Panc1 (cell line): ENCODE measurements around the gene IFT122. TPM values are rescaled to one million over a fixed set of nuclear protein-coding genes. Genes with fewer than 3 reads are reported as not detected.
"Not testable (repeated sequence)": the region's sequence is repeated elsewhere in the genome, so short reads cannot be mapped to it uniquely, and the experiment has no call there.

Experiments used
- ATAC-seq: fragments of 200-7000 bp; cut with Tn5 transposase; 2 replicates; pipeline ENCODE4 v1.9.1; 2020; ENCODE audit warnings: mild to moderate bottlenecking, moderate library complexity
- Bru-seq: library from RNA; stranded (reverse); fragments of 400-500 nt; gene quantifications from one replicate; lab custom pipeline; 2021; lab: Mats Ljungman, UMichigan
- BruChase-seq, 2 experiments: library from RNA; stranded (reverse); fragments of 400-500 nt; gene quantifications; one replicate each; lab custom pipeline; 2021; lab: Mats Ljungman, UMichigan
- BruUV-seq: library from RNA; stranded (reverse); fragments of 400-500 nt; replicated peaks from 2 replicates; lab custom pipeline; 2021; lab: Mats Ljungman, UMichigan
- CTCF ChIA-PET: fragments of 300-600 bp; sonication (Branson Sonifier 250); formaldehyde crosslinking; loops from one replicate; lab custom pipeline; 2022; ENCODE audit warnings: antibody characterized with exemption; lab: Charles Lee
- POLR2A ChIA-PET: fragments of 300-600 bp; sonication (Branson Sonifier 250); formaldehyde crosslinking; loops from one replicate; lab custom pipeline; 2022; ENCODE audit warnings: antibody characterized with exemption; lab: Charles Lee
- DNase-seq: peaks from one replicate; pipeline ENCODE4 v3.0.0-alpha.2; 2010; ENCODE audit warnings: low read depth, low spot score
- H3K27ac ChIP-seq: 2 replicates; pipeline ENCODE4 v1.5.1; 2011; ENCODE audit warnings: mild to moderate bottlenecking, low read length, inconsistent platforms
- H3K27me3 ChIP-seq: fragments of 200-500 bp; sonication (Bioruptor generic); 2 replicates; pipeline ENCODE4 v1.6.0; 2014; ENCODE audit warnings: low read length, inconsistent platforms; ENCODE audit not compliant: control insufficient read depth, insufficient read depth
- H3K36me3 ChIP-seq: fragments of 200-500 bp; sonication (Bioruptor generic); 2 replicates; pipeline ENCODE4 v1.5.1; 2014; ENCODE audit warnings: inconsistent platforms, mild to moderate bottlenecking, low read length, moderate library complexity; ENCODE audit not compliant: control insufficient read depth, insufficient read depth
- H3K4me1 ChIP-seq: 2 replicates; pipeline ENCODE4 v1.5.1; 2011; ENCODE audit warnings: inconsistent platforms, mild to moderate bottlenecking, low read length, moderate library complexity; ENCODE audit not compliant: control insufficient read depth, insufficient read depth
- H3K4me3 ChIP-seq, 2 experiments: 2 replicates each; pipeline ENCODE4 v1.5.1; 2011 to 2012; ENCODE audit warnings: low read depth in 2 of 2, low read length in 2 of 2, mild to moderate bottlenecking in 2 of 2, inconsistent platforms in 1 of 2, moderate library complexity in 1 of 2
- H3K9me3 ChIP-seq: fragments of 200-500 bp; sonication (Bioruptor generic); 2 replicates; pipeline ENCODE4 v1.5.1; 2014; ENCODE audit warnings: low read depth, mild to moderate bottlenecking, inconsistent platforms, low read length, moderate library complexity; ENCODE audit not compliant: control insufficient read depth, insufficient read depth
- POLR2AphosphoS5 ChIP-seq: IDR thresholded peaks from 2 replicates; pipeline ENCODE4 v1.6.1; 2012; ENCODE audit warnings: mild to moderate bottlenecking, low read depth, low read length, moderate library complexity
- SIN3A ChIP-seq: IDR thresholded peaks from 2 replicates; pipeline ENCODE4 v1.6.1; 2012; ENCODE audit warnings: low read depth, mild to moderate bottlenecking, low read length, moderate library complexity, borderline replicate concordance; ENCODE audit not compliant: insufficient read depth
- TCF7L2 ChIP-seq: IDR thresholded peaks from 2 replicates; pipeline ENCODE4 v1.6.1; 2011; ENCODE audit warnings: mild to moderate bottlenecking, low read depth, low read length, inconsistent platforms
- in situ Hi-C: cut with HindIII; loops from 2 replicates; pipeline ENCODE4 v1.10.0; 2016; ENCODE audit warnings: low sequenced_read_pairs, low pct_unique_long_range_greater_than_20kb
- intact Hi-C: fragments of 100-400 bp; cut with micrococcal nuclease; formaldehyde crosslinking; loops from one replicate; pipeline ENCODE4 v1.10.0; 2022; ENCODE audit not compliant: unreplicated experiment
- long read RNA-seq: library from polyadenylated mRNA; unstranded; transcript quantifications from one replicate; pipeline ENCODE4 v2.0.0, GENCODE V29; 2021; ENCODE audit not compliant: unreplicated experiment
- polyA plus RNA-seq: library from polyadenylated mRNA; unstranded; fragments of >200 nt; gene quantifications from one replicate; pipeline ENCODE4 v1.2.1, GENCODE V29; 2012; ENCODE audit warnings: missing spikeins; ENCODE audit not compliant: insufficient read length
- total RNA-seq: library from RNA; stranded (reverse); gene quantifications from one replicate; pipeline ENCODE4 v1.2.1, GENCODE V29; 2021; ENCODE audit not compliant: unreplicated experiment
- TF ChIP-seq, protein P1 (sequence below): fragments of 450-650 bp; IDR thresholded peaks from 2 replicates; pipeline ENCODE4 v1.5.1; 2017; ENCODE audit warnings: mild to moderate bottlenecking
- TF ChIP-seq, protein P2 (sequence below), 2 experiments: IDR thresholded peaks; 2 replicates each; pipeline ENCODE4 v1.6.1; 2011 to 2012; ENCODE audit warnings: low read depth in 2 of 2, control low read depth in 1 of 2, low read length in 1 of 2, mild to moderate bottlenecking in 1 of 2, moderate library complexity in 1 of 2; ENCODE audit not compliant: insufficient read depth in 1 of 2

Gene IFT122, protein sequence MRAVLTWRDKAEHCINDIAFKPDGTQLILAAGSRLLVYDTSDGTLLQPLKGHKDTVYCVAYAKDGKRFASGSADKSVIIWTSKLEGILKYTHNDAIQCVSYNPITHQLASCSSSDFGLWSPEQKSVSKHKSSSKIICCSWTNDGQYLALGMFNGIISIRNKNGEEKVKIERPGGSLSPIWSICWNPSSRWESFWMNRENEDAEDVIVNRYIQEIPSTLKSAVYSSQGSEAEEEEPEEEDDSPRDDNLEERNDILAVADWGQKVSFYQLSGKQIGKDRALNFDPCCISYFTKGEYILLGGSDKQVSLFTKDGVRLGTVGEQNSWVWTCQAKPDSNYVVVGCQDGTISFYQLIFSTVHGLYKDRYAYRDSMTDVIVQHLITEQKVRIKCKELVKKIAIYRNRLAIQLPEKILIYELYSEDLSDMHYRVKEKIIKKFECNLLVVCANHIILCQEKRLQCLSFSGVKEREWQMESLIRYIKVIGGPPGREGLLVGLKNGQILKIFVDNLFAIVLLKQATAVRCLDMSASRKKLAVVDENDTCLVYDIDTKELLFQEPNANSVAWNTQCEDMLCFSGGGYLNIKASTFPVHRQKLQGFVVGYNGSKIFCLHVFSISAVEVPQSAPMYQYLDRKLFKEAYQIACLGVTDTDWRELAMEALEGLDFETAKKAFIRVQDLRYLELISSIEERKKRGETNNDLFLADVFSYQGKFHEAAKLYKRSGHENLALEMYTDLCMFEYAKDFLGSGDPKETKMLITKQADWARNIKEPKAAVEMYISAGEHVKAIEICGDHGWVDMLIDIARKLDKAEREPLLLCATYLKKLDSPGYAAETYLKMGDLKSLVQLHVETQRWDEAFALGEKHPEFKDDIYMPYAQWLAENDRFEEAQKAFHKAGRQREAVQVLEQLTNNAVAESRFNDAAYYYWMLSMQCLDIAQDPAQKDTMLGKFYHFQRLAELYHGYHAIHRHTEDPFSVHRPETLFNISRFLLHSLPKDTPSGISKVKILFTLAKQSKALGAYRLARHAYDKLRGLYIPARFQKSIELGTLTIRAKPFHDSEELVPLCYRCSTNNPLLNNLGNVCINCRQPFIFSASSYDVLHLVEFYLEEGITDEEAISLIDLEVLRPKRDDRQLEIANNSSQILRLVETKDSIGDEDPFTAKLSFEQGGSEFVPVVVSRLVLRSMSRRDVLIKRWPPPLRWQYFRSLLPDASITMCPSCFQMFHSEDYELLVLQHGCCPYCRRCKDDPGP
- total RNA-seq = 52.4 TPM
- 37.9 TPM for polyA plus RNA-seq
- percentile 77 among the genes with signal in this experiment for Bru-seq, nascent RNA
- percentile 78 among the genes with signal in this experiment for BruChase-seq, experiment 1, labeled RNA remaining after a 2-hour chase
- BruChase-seq, experiment 2, labeled RNA remaining after a 6-hour chase = percentile 72 among the genes with signal in this experiment
- long read RNA-seq, transcript IFT122-202 (29 exons, 3,841 nt) = major isoform, 35 of 142 reads
- long read RNA-seq, partial matches to known transcripts = 23 of 142 reads
- long read RNA-seq, other reads (novel, unspliced or antisense) = 78 of 142 reads

DNA sequence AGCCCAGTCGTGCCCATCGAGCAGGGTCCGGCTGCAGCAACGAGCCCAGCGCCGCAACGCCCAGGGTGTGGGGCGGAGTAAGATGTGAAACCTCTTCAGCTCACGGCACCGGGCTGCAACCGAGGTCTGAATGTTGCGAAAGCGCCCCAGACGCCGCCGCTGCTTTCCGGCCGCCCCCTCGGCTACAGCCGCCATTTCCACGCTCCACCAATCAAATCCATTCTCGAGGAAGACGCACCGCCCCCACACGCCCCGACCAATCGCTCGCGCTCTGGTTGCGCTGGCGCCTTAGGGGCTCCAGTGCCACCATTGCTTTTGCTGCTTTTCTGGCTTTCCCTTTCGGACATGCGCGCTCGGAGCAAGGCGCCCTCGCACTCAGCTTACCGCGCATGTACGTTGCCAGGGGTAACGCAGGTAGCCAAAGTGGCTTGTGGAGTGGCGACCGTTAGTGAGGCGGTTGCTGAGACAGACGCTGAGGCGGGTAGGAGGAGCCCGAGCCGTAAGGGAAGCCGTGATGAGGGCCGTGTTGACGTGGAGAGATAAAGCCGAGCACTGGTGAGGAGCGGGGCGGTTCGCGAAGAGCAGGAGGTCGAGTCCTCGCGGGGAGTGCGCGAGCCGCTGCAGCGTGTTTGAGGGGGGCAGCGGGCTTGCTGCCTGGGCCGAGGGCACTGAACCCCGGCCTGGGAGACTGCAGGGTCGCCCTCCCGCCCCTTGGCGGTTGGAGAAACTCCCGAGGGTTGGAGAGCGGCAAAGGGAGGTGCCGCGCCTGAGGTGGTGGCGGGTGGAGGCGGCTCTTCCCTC is at the start of gene IFT122, which contains the start of gene MBD4:
IFT122 (plus strand) TSS at position 408 of the 801 bp plus-strand sequence; CDS start at position 515, 107 bp downstream.
MBD4 (minus strand) TSS at position 132 of the 801 bp plus-strand sequence; CDS start at position 17, 115 bp downstream.
- ChIA-PET POLR2A (interaction anchor here (0.6 to 1.1 kb wide), 3 partner anchors 15 to 129 kb away, joined by 3 read pairs; no protein-coding TSS in a partner anchor), CTCF (interaction anchor here (3.1 kb wide), 1 partner anchor 56 kb away, joined by 10 read pairs; no protein-coding TSS in a partner anchor)
- peaks cover 31% of the 10 kb centered on the region for H3K36me3 ChIP-seq
- in situ Hi-C loops = no loop called here
- BruUV-seq = no TSS peak
- intact Hi-C loops = no loop called here
- H3K27ac ChIP-seq = peak within 1 kb of the TSS; percentile 98
- H3K27me3 ChIP-seq = no peaks in the 10 kb centered on the region
- peak; percentile 98 for DNase-seq
- no peaks in the 10 kb centered on the region for H3K9me3 ChIP-seq
- H3K4me3 ChIP-seq = peak within 1 kb of the TSS; percentile 67 to 97
- TF ChIP-seq, protein P1, sequence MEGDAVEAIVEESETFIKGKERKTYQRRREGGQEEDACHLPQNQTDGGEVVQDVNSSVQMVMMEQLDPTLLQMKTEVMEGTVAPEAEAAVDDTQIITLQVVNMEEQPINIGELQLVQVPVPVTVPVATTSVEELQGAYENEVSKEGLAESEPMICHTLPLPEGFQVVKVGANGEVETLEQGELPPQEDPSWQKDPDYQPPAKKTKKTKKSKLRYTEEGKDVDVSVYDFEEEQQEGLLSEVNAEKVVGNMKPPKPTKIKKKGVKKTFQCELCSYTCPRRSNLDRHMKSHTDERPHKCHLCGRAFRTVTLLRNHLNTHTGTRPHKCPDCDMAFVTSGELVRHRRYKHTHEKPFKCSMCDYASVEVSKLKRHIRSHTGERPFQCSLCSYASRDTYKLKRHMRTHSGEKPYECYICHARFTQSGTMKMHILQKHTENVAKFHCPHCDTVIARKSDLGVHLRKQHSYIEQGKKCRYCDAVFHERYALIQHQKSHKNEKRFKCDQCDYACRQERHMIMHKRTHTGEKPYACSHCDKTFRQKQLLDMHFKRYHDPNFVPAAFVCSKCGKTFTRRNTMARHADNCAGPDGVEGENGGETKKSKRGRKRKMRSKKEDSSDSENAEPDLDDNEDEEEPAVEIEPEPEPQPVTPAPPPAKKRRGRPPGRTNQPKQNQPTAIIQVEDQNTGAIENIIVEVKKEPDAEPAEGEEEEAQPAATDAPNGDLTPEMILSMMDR = no peak
- TF ChIP-seq TCF7L2 = no peak; the same call in 1 of the 2 replicates
- TF ChIP-seq SIN3A = peak; percentile 94
- TF ChIP-seq, protein P2, sequence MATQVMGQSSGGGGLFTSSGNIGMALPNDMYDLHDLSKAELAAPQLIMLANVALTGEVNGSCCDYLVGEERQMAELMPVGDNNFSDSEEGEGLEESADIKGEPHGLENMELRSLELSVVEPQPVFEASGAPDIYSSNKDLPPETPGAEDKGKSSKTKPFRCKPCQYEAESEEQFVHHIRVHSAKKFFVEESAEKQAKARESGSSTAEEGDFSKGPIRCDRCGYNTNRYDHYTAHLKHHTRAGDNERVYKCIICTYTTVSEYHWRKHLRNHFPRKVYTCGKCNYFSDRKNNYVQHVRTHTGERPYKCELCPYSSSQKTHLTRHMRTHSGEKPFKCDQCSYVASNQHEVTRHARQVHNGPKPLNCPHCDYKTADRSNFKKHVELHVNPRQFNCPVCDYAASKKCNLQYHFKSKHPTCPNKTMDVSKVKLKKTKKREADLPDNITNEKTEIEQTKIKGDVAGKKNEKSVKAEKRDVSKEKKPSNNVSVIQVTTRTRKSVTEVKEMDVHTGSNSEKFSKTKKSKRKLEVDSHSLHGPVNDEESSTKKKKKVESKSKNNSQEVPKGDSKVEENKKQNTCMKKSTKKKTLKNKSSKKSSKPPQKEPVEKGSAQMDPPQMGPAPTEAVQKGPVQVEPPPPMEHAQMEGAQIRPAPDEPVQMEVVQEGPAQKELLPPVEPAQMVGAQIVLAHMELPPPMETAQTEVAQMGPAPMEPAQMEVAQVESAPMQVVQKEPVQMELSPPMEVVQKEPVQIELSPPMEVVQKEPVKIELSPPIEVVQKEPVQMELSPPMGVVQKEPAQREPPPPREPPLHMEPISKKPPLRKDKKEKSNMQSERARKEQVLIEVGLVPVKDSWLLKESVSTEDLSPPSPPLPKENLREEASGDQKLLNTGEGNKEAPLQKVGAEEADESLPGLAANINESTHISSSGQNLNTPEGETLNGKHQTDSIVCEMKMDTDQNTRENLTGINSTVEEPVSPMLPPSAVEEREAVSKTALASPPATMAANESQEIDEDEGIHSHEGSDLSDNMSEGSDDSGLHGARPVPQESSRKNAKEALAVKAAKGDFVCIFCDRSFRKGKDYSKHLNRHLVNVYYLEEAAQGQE (IDR thresholded peaks at IDR 0.05; ENCODE audit: insufficient read depth in 1 of 2, low read depth in 2 of 2, low read length in 1 of 2) = peak in 1 of 2 experiments; percentile 60; a peak in 1 of 4 replicates
- TF ChIP-seq POLR2AphosphoS5 = peak; percentile 76
- peaks cover 34% of the 10 kb centered on the region for H3K4me1 ChIP-seq
- ATAC-seq = peak; percentile 96

DNA sequence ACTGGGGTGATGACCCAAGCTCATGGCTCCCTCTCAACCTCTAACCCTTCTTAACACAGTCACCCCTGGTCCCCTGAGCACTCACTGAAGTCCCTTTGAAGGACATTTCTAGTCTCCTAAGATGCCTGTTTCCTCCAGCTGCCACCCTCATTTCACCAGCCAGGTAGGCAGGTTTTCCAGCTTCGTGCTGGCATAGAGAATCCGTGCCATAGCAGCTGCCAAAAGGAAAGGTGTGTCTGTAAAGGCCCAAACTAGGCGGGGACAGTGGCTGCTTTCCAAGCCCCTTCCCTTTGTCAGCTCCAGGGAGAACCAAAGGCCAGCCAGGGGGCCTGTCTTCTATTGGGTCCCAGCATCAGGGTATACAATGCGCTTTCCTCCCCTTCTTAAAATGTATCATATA is 48.4 kb upstream of the IFT122 start:
- H3K27ac ChIP-seq, CTCF ChIA-PET: not testable (repeated sequence)

DNA sequence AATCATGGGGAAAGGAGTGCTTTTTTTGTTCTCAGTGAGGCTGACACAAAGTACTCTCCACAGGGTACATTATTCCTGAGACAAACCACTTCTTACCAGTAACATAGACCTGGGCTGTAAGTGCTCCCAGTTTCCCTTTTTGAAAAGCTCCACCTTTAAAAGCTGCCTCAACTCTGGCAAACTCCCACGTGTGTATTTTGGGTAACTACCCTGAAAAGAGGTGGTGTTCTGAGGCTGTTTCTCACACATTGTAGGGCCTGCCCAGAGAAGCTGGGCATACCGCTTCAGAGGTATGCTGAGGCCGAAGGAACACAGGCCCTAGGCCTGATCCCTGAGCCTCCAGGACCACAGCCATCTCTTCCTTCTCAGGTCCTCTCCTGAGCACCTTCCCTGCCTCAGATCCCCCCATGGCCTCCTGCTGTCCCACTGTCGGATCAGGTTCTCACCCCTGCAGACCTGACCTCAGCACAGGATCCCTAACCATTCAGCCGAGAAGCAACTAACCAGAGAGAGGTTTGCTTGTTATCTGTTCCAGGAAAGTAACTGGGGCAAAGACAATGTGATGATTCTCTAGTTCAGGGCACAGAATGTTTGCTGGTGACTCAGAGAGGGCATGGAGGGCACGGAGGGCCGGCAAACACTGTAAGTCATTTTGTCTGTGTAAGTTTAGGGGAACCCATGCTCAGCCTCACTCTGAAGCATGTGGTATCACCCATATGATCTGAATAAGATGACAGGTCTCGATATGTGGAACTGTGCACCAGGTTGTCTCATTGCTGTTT is 47.7 kb upstream of the IFT122 start:
- DNase-seq, H3K27me3 ChIP-seq, ATAC-seq, BruUV-seq, POLR2A ChIA-PET, CTCF ChIA-PET, H3K36me3 ChIP-seq, H3K27ac ChIP-seq, H3K9me3 ChIP-seq, in situ Hi-C loops, intact Hi-C loops, H3K4me3 ChIP-seq: not testable (repeated sequence)
- peaks cover 14% of the 10 kb centered on the region for H3K4me1 ChIP-seq

More for the DNA sequence above, 48.4 kb upstream of the IFT122 start:
- peaks cover 11% of the 10 kb centered on the region for H3K4me1 ChIP-seq
- intact Hi-C loops, DNase-seq, ATAC-seq, POLR2A ChIA-PET, H3K27me3 ChIP-seq, in situ Hi-C loops, H3K36me3 ChIP-seq, H3K4me3 ChIP-seq, H3K9me3 ChIP-seq, BruUV-seq: not testable (repeated sequence)
